ENCODE results near the gene PRG3. TPM values are rescaled to one million over a fixed set of nuclear protein-coding genes. Genes with fewer than 3 reads are reported as not detected.

Gene PRG3
- total RNA-seq, 4 donors from 2014 or later = not detected

DNA sequence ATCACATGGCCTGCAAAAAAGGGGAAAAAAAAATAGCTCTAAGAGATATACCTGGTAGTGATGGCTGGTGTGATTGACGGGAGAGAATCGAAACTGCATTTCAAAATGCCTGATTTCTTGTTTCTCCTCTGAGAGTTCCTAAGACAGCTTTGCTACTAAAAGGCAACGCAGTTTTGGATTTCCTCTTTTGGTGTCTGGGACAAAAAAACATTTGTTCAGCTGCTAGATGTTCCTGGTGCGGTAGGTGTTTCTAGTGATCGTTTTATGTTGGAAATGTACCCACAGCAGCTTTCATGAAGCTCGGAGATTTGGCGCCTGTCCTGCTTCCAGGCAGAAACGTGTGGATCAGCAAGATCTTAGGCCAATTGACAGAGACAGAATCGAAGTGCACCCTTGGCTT lies 24.7 kb downstream of the PRG3 start:
- intact Hi-C loops (cut with DNase I) = no loop called here
- Histone ChIP-seq H3K9me3 (no peaks in the 10 kb centered on the region), H3K27me3 (no peaks in the 10 kb centered on the region), H3K36me3 (no peaks in the 10 kb centered on the region), H3K4me1 (peaks cover 11 to 14% (median 13%) of the 10 kb centered on the region in 4 donors), H3K27ac (replicated peaks in 1 of 4) (no peak overlapping the region), H3K4me3 (no peak overlapping the region)
- 78% methylated on average over 9 of the region's 9 CpGs for WGBS
- no peak for DNase-seq (ENCODE audit: extremely low spot score)
- TF ChIP-seq EP300 (IDR thresholded peaks at IDR 0.05) (no peak), POLR2AphosphoS5 (IDR thresholded peaks at IDR 0.05) (no peak), POLR2A (IDR thresholded peaks at IDR 0.05; ENCODE audit: low read depth) (no peak)
- TF ChIP-seq, protein P1, sequence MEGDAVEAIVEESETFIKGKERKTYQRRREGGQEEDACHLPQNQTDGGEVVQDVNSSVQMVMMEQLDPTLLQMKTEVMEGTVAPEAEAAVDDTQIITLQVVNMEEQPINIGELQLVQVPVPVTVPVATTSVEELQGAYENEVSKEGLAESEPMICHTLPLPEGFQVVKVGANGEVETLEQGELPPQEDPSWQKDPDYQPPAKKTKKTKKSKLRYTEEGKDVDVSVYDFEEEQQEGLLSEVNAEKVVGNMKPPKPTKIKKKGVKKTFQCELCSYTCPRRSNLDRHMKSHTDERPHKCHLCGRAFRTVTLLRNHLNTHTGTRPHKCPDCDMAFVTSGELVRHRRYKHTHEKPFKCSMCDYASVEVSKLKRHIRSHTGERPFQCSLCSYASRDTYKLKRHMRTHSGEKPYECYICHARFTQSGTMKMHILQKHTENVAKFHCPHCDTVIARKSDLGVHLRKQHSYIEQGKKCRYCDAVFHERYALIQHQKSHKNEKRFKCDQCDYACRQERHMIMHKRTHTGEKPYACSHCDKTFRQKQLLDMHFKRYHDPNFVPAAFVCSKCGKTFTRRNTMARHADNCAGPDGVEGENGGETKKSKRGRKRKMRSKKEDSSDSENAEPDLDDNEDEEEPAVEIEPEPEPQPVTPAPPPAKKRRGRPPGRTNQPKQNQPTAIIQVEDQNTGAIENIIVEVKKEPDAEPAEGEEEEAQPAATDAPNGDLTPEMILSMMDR (IDR thresholded peaks at IDR 0.05) = no peak

DNA sequence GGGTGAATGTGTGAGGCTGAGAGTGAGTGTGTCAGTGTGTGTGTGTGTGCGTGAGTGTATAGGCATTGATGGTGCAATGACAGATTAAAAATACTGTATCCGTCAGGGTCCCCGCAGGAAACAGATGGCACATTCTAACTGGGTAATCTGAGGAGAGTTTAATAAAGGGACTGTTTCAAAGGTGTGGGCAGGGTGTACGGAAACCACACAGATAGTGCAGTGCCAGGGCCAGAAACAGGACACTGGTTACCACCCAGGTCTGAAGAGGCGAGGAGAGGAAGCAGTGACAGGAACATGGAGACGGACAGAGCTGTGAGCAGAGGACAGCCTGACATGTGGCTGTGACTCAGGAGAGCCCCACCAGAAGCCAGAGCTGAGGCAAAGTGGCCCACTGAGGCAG lies 26.3 kb downstream of the PRG3 start:
- DNase-seq (ENCODE audit: extremely low spot score) = no peak
- H3K27ac ChIP-seq (replicated peaks in 1 of 4) = no peak overlapping the region
- H3K27me3 ChIP-seq = no peaks in the 10 kb centered on the region
- no peak for TF ChIP-seq EP300 (IDR thresholded peaks at IDR 0.05)
- TF ChIP-seq POLR2AphosphoS5 (IDR thresholded peaks at IDR 0.05) = no peak
- TF ChIP-seq, protein P1 (IDR thresholded peaks at IDR 0.05) = no peak
- intact Hi-C loops (cut with DNase I) = loop anchor here (5.0 kb wide), 1 partner anchor 512 kb away; no protein-coding TSS in a partner anchor
- H3K36me3 ChIP-seq = no peaks in the 10 kb centered on the region
- H3K4me3 ChIP-seq = no peak overlapping the region
- 79% methylated on average over 6 of the region's 6 CpGs for WGBS
- peaks cover 12 to 18% (median 17%) of the 10 kb centered on the region in 4 donors for H3K4me1 ChIP-seq
- H3K9me3 ChIP-seq = no peaks in the 10 kb centered on the region

DNA sequence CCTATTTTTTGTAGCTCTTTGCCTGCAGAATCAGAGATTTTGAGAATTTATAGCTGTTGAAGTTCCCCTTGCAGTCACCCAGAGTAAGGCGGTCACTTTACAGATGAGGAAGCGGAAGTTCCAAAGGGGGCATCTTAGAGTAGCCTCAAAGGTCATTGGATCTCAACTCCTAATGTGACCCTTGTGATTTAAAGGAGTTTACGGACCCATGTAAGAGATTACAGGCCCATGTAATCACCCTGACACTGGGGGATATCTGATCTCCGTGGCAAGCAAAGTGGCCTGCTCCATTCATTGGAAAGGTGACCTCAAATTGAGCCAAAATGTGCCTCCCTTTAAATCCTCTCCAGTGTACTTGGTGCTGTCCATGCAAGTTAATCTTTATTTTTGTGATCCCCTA lies 27.1 kb downstream of the PRG3 start:
- H3K27ac ChIP-seq (replicated peaks in 1 of 4) = no peak overlapping the region
- WGBS = 67% methylated on average over 4 of the region's 4 CpGs
- no peaks in the 10 kb centered on the region for H3K36me3 ChIP-seq
- DNase-seq (ENCODE audit: extremely low spot score) = no peak
- intact Hi-C loops (cut with DNase I) = loop anchor here (5.0 kb wide), 1 partner anchor 512 kb away; no protein-coding TSS in a partner anchor
- H3K4me3 ChIP-seq = no peak overlapping the region
- TF ChIP-seq, protein P1 (IDR thresholded peaks at IDR 0.05) = no peak
- TF ChIP-seq POLR2AphosphoS5 (IDR thresholded peaks at IDR 0.05) (no peak), EP300 (IDR thresholded peaks at IDR 0.05) (no peak), POLR2A (IDR thresholded peaks at IDR 0.05; ENCODE audit: low read depth) (no peak)
- H3K4me1 ChIP-seq = peaks cover 14 to 22% (median 20%) of the 10 kb centered on the region in 4 donors
- H3K27me3 ChIP-seq = no peaks in the 10 kb centered on the region
- H3K9me3 ChIP-seq = no peaks in the 10 kb centered on the region

DNA sequence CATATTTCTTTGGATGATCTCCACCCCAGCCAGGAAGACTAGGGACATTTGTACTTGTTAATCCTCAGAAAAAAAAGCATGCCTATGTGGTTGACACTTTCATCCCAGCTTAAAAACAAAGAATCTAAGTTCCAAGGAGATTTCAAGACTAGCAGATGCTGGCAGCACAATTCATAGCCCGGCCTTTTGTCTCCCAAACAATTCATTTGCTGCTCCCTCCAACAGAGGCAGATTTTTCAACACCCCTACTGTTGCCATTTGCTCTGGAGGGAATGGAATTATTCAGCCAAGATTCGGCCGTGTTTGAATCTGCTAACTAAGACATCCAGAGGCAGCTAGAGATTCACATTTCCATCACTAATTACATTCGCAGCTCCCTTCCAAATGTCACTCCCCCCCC lies 27.5 kb downstream of the PRG3 start:
- TF ChIP-seq, protein P1 (IDR thresholded peaks at IDR 0.05) = no peak
- TF ChIP-seq POLR2AphosphoS5 (IDR thresholded peaks at IDR 0.05) = no peak
- no peak for TF ChIP-seq EP300 (IDR thresholded peaks at IDR 0.05)
- no peak for TF ChIP-seq POLR2A (IDR thresholded peaks at IDR 0.05; ENCODE audit: low read depth)
- Histone ChIP-seq H3K4me1 (peaks cover 14 to 22% (median 20%) of the 10 kb centered on the region in 4 donors), H3K9me3 (no peaks in the 10 kb centered on the region), H3K27me3 (no peaks in the 10 kb centered on the region), H3K4me3 (no peak overlapping the region), H3K36me3 (no peaks in the 10 kb centered on the region), H3K27ac (replicated peaks in 1 of 4) (no peak overlapping the region)
- intact Hi-C loops (cut with DNase I) = loop anchor here (5.0 kb wide), 1 partner anchor 511 kb away; no protein-coding TSS in a partner anchor
- WGBS = 40% methylated on average over 4 of the region's 4 CpGs
- no peak for DNase-seq (ENCODE audit: extremely low spot score)

DNA sequence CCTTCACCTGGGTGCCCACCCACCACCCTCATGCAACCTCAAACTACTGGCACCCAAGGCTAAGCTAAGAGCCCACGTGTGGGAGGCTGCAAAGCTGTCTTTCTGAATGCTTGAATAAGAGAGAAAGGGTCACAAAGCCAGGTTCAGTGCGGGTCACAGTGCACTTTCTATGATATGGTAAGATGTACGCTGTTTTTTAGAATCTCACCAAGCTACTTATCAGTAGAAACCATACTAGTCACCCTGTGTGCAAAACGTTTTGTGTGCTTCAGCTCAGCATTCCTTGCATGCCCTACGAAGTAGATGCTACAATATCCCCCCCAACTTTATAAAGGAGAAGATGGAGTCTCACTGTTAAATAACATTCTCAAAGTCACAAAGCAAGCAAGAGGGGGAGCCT lies 27.9 kb downstream of the PRG3 start:
- intact Hi-C loops (cut with DNase I) = loop anchor here (5.0 kb wide), 1 partner anchor 511 kb away; no protein-coding TSS in a partner anchor
- no peak for DNase-seq (ENCODE audit: extremely low spot score)

More for the DNA sequence above, 27.9 kb downstream of the PRG3 start:
- no peak for TF ChIP-seq POLR2AphosphoS5 (IDR thresholded peaks at IDR 0.05)
- no peak for TF ChIP-seq POLR2A (IDR thresholded peaks at IDR 0.05; ENCODE audit: low read depth)
- no peak for TF ChIP-seq EP300 (IDR thresholded peaks at IDR 0.05)
- TF ChIP-seq, protein P1 (IDR thresholded peaks at IDR 0.05) = no peak
- no peaks in the 10 kb centered on the region for H3K9me3 ChIP-seq
- no peak overlapping the region for H3K4me3 ChIP-seq
- peaks cover 11 to 20% (median 18%) of the 10 kb centered on the region in 4 donors for H3K4me1 ChIP-seq
- 56% methylated on average over 5 of the region's 5 CpGs for WGBS
- no peaks in the 10 kb centered on the region for H3K36me3 ChIP-seq
- H3K27me3 ChIP-seq = no peaks in the 10 kb centered on the region
- no peak overlapping the region for H3K27ac ChIP-seq (replicated peaks in 1 of 4)

Measured in esophagus muscularis mucosa (tissue), 4 donors.